CD4-positive, alpha-beta T cell (primary cell): ENCODE results near the gene NRK. TPM values are rescaled to one million over a fixed set of nuclear protein-coding genes. Genes with fewer than 3 reads are reported as not detected.
"Not testable (repeated sequence)": the region's sequence is repeated elsewhere in the genome, so short reads cannot be mapped to it uniquely, and the experiment has no call there.

Source experiments
- ATAC-seq: fragments of 200-7000 bp; cut with Tn5 transposase; one replicate; pipeline ENCODE4 v1.10.0; 2022; ENCODE audit warnings: mild to moderate bottlenecking; ENCODE audit not compliant: poor library complexity
- CTCF ChIA-PET: fragments of 350-600 bp; sonication (Branson Sonifier 250); formaldehyde crosslinking; loops from one replicate; lab custom pipeline; 2021; ENCODE audit warnings: antibody characterized with exemption, inconsistent platforms; lab: Charles Lee
- POLR2A ChIA-PET: fragments of 350-600 bp; sonication (Branson Sonifier 250); formaldehyde crosslinking; loops from one replicate; lab custom pipeline; 2021; ENCODE audit warnings: antibody characterized with exemption, inconsistent platforms; lab: Charles Lee
- DNase-seq, 14 experiments: peaks; one replicate each; pipeline ENCODE4 v3.0.0-alpha.2; 2013 to 2020; ENCODE audit warnings: mixed read lengths in 2 of 14
- H3K27ac ChIP-seq, 2 donors: one replicate each; pipeline versions ENCODE4 v1.5.1 to v1.7.0; 2013; ENCODE audit warnings: low read length in 2 of 2, low read depth in 1 of 2, mild to moderate bottlenecking in 1 of 2
- H3K27me3 ChIP-seq, 2 experiments: 1 replicate in 1 of 2; 2 replicates in 1 of 2; pipeline versions ENCODE4 v1.6.1 to v1.7.0; 2013; ENCODE audit warnings: low read length in 2 of 2, control low read depth in 1 of 2, mild to moderate bottlenecking in 1 of 2, moderate library complexity in 1 of 2; ENCODE audit not compliant: insufficient read depth in 2 of 2, control insufficient read depth in 1 of 2
- H3K36me3 ChIP-seq: one replicate; pipeline ENCODE4 v1.6.1; 2013; ENCODE audit warnings: low read length, control low read depth; ENCODE audit not compliant: insufficient read depth
- H3K4me1 ChIP-seq: one replicate; pipeline ENCODE4 v1.6.1; 2013; ENCODE audit warnings: low read length, control low read depth; ENCODE audit not compliant: insufficient read depth
- H3K4me3 ChIP-seq: one replicate; pipeline ENCODE4 v1.5.1; 2013; ENCODE audit warnings: mild to moderate bottlenecking, low read length, moderate library complexity
- H3K9me3 ChIP-seq, 2 experiments: 1 replicate in 1 of 2; 2 replicates in 1 of 2; pipeline versions ENCODE4 v1.6.1 to v1.7.0; 2013; ENCODE audit warnings: low read length in 2 of 2, mild to moderate bottlenecking in 2 of 2, control low read depth in 1 of 2, moderate library complexity in 1 of 2; ENCODE audit not compliant: control insufficient read depth in 1 of 2, insufficient read depth in 1 of 2
- H3K27ac Mint-ChIP-seq: one replicate; pipeline ENCODE4 v1.8.0; 2020; ENCODE audit warnings: mixed read lengths
- H3K27me3 Mint-ChIP-seq: one replicate; pipeline ENCODE4 v1.8.0; 2021; ENCODE audit warnings: mixed read lengths
- H3K36me3 Mint-ChIP-seq: one replicate; pipeline ENCODE4 v1.8.0; 2021; ENCODE audit warnings: low read depth, mixed read lengths
- H3K4me1 Mint-ChIP-seq: one replicate; pipeline ENCODE4 v1.8.0; 2021; ENCODE audit warnings: low read depth, mixed read lengths
- H3K4me3 Mint-ChIP-seq: one replicate; pipeline ENCODE4 v1.8.0; 2020; ENCODE audit warnings: mild to moderate bottlenecking, mixed read lengths
- H3K9me3 Mint-ChIP-seq: one replicate; pipeline ENCODE4 v1.8.0; 2020; ENCODE audit warnings: mixed read lengths
- CTCF ChIP-seq: fragments of 200-600 bp; IDR thresholded peaks from one replicate; pipeline ENCODE4 v1.8.0; 2022; ENCODE audit warnings: antibody characterized with exemption, mild to moderate bottlenecking
- intact Hi-C, 2 experiments: fragments of 100-400 bp; cut with DNase I in 1 of 2; cut with micrococcal nuclease in 1 of 2; formaldehyde crosslinking; loops; one replicate each; pipeline versions ENCODE4 v1.15.1 to v1.9.0; 2023 to 2025; cut with DNase I, micrococcal nuclease
- total RNA-seq, 174 experiments: library from RNA in 2 of 174; stranded (reverse) in 2 of 174; gene quantifications; one replicate each; pipeline ENCODE4 v1.2.3 and lab custom pipeline; 2021 to 2026

Gene NRK
- total RNA-seq, 2 experiments from 2014 or later = not detected

- Mint-ChIP-seq H3K4me1 (no peaks in the 10 kb centered on the region), H3K9me3 (no peaks in the 10 kb centered on the region), H3K36me3 (no peaks in the 10 kb centered on the region), H3K27ac (no peak overlapping the region), H3K4me3 (no peak overlapping the region), H3K27me3 (no peaks in the 10 kb centered on the region)
- DNase-seq (no peak), ATAC-seq (no peak)
- no peaks in the 10 kb centered on the region for H3K4me1 ChIP-seq
- no peaks in the 10 kb centered on the region for H3K27me3 ChIP-seq
- no peak overlapping the region for H3K27ac ChIP-seq
- intact Hi-C loops = no loop called here
- POLR2A ChIA-PET = no interaction called here
- no peaks in the 10 kb centered on the region for H3K36me3 ChIP-seq
- TF ChIP-seq CTCF = no peak
- CTCF ChIA-PET = no interaction called here
- no peaks in the 10 kb centered on the region for H3K9me3 ChIP-seq
- no peak overlapping the region for H3K4me3 ChIP-seq
These were observed 177.0 kb downstream of the NRK start for GRCh38 chrX:105999294-105999693.

GRCh38 chrX:106000203-106000602 is 177.9 kb downstream of the NRK start:
- intact Hi-C loops = no loop called here
- no peak for DNase-seq
- no peaks in the 10 kb centered on the region for H3K4me1 Mint-ChIP-seq
- H3K9me3 ChIP-seq = no peaks in the 10 kb centered on the region
- TF ChIP-seq CTCF = no peak
- H3K4me3 ChIP-seq = no peak overlapping the region
- H3K4me3 Mint-ChIP-seq = no peak overlapping the region
- H3K36me3 Mint-ChIP-seq = no peaks in the 10 kb centered on the region
- H3K4me1 ChIP-seq = no peaks in the 10 kb centered on the region
- H3K27me3 Mint-ChIP-seq = no peaks in the 10 kb centered on the region
- H3K9me3 Mint-ChIP-seq = no peaks in the 10 kb centered on the region
- CTCF ChIA-PET = no interaction called here
- H3K27ac ChIP-seq = no peak overlapping the region
- no peak overlapping the region for H3K27ac Mint-ChIP-seq
- ATAC-seq = no peak
- H3K27me3 ChIP-seq = no peaks in the 10 kb centered on the region
- H3K36me3 ChIP-seq = no peaks in the 10 kb centered on the region
- POLR2A ChIA-PET = no interaction called here

GRCh38 chrX:106000609-106001008 is 178.3 kb downstream of the NRK start:
- H3K27ac Mint-ChIP-seq, H3K27ac ChIP-seq, H3K4me3 ChIP-seq, H3K27me3 Mint-ChIP-seq, H3K9me3 ChIP-seq, H3K36me3 Mint-ChIP-seq, intact Hi-C loops, H3K9me3 Mint-ChIP-seq, H3K4me1 Mint-ChIP-seq, H3K4me3 Mint-ChIP-seq, ATAC-seq, H3K27me3 ChIP-seq, H3K4me1 ChIP-seq, CTCF ChIA-PET, H3K36me3 ChIP-seq, DNase-seq, POLR2A ChIA-PET: not testable (repeated sequence)

DNA sequence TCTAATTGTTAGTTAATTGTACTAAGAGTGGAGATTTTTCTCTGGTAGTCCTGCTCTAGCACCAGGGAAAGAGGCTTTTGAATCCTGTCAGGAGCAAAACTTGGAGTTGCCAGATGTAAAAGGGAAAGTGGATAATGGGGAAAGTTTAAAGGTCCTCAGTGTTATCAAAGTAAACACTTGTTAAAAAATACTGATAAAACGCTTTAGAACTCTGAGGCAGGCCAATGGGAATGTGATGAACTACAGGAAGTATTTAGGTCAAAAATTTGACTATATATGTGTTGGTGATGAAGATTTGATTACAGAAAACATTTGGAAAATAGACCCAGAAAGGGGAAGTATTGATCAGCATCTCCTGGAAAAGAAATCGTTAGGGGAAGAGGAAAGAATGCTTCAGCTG is 183.3 kb downstream of the NRK start:
- Mint-ChIP-seq H3K27ac (no peak overlapping the region), H3K4me3 (no peak overlapping the region), H3K36me3 (no peaks in the 10 kb centered on the region), H3K4me1 (no peaks in the 10 kb centered on the region), H3K9me3 (peaks cover 3% of the 10 kb centered on the region), H3K27me3 (no peaks in the 10 kb centered on the region)
- no peak overlapping the region for H3K4me3 ChIP-seq
- H3K27ac ChIP-seq = no peak overlapping the region
- H3K4me1 ChIP-seq = no peaks in the 10 kb centered on the region
- intact Hi-C loops = no loop called here
- H3K36me3 ChIP-seq = no peaks in the 10 kb centered on the region
- no peaks in the 10 kb centered on the region for H3K27me3 ChIP-seq
- ChIA-PET CTCF (no interaction called here), POLR2A (no interaction called here)
- TF ChIP-seq CTCF = no peak
- ATAC-seq = no peak
- no peaks in the 10 kb centered on the region for H3K9me3 ChIP-seq
- no peak for DNase-seq
